Fibroblast of skin of left quadriceps (primary cell): Measurements from ENCODE around the gene MRPL50.
A peak's percentile ranks its signal among the peaks of the same experiment; 100 is the strongest.
"Not testable (repeated sequence)": the region's sequence is repeated elsewhere in the genome, so short reads cannot be mapped to it uniquely, and the experiment has no call there.

Experiments used
- DNase-seq, 2 experiments: peaks; one replicate each; pipeline ENCODE4 v3.0.0-alpha.2; 2013; ENCODE audit warnings: low read depth in 2 of 2

MRPL50 gene

GRCh38 chr9:101417977-101418376 is 19.6 kb upstream of the MRPL50 start:
- no peak for DNase-seq

- no peak for DNase-seq
Measured at GRCh38 chr9:101417389-101417788, 19.0 kb upstream of the MRPL50 start.

- DNase-seq = no peak
Measured at GRCh38 chr9:101415578-101415977, 17.2 kb upstream of the MRPL50 start.

- DNase-seq = no peak
Measured at GRCh38 chr9:101414839-101415238, 16.4 kb upstream of the MRPL50 start.

- DNase-seq = peak in 1 of 2 experiments; percentile 13
Measured at GRCh38 chr9:101409079-101409477, 10.7 kb upstream of the MRPL50 start.

GRCh38 chr9:101408374-101409078 is 10.1 kb upstream of the MRPL50 start:
- no peak for DNase-seq

GRCh38 chr9:101403516-101404285 is 5.3 kb upstream of the MRPL50 start:
- DNase-seq = no peak

- DNase-seq = no peak
Measured at GRCh38 chr9:101400120-101400519, 1.7 kb upstream of the MRPL50 start.

- DNase-seq = no peak
Measured at GRCh38 chr9:101399643-101399970, 1.2 kb upstream of the MRPL50 start.

GRCh38 chr9:101398930-101399642 is 668 bp upstream of the MRPL50 start:
- no peak for DNase-seq

GRCh38 chr9:101397746-101398067 is 711 bp downstream of the MRPL50 start:
- DNase-seq = no peak

GRCh38 chr9:101394687-101395086 is 3.7 kb downstream of the MRPL50 start:
- no peak for DNase-seq

GRCh38 chr9:101393135-101393534 is 5.3 kb downstream of the MRPL50 start:
- DNase-seq = no peak

- no peak for DNase-seq
Measured at GRCh38 chr9:101388507-101388993, 9.9 kb downstream of the MRPL50 start.

- no peak for DNase-seq
Measured at GRCh38 chr9:101387871-101388506, 10.4 kb downstream of the MRPL50 start.

GRCh38 chr9:101384873-101385536 is 13.4 kb downstream of the MRPL50 start, which contains the start of gene BAAT:
BAAT (minus strand) TSS chr9:101385006; CDS start chr9:101371404, 13,602 bp downstream.
- DNase-seq = not testable (repeated sequence)

GRCh38 chr9:101383361-101383760 is 15.1 kb downstream of the MRPL50 start:
- no peak for DNase-seq

- DNase-seq = no peak
Measured at GRCh38 chr9:101381833-101382342, 16.5 kb downstream of the MRPL50 start.

- DNase-seq = no peak
Measured at GRCh38 chr9:101381118-101381517, 17.3 kb downstream of the MRPL50 start.

- no peak for DNase-seq
Measured at GRCh38 chr9:101380295-101380694, 18.1 kb downstream of the MRPL50 start.

- DNase-seq = peak; percentile 89
Measured at GRCh38 chr9:101376111-101376848, 22.1 kb downstream of the MRPL50 start.
